Endodermal cell (in vitro differentiated cells): Measurements from ENCODE around the gene DACT3. TPM values are rescaled to one million over a fixed set of nuclear protein-coding genes. Genes with fewer than 3 reads are reported as not detected.

ENCODE experiments used
- DNase-seq: peaks from one replicate; pipeline ENCODE4 v3.0.0-alpha.2; 2017
- H3K27ac ChIP-seq: 2 replicates; pipeline ENCODE4 v1.5.1; 2013; ENCODE audit warnings: mild to moderate bottlenecking, low read depth, low read length, moderate library complexity
- H3K27me3 ChIP-seq: 2 replicates; pipeline ENCODE4 v1.6.1; 2013; ENCODE audit warnings: mild to moderate bottlenecking, low read length, moderate library complexity; ENCODE audit not compliant: insufficient read depth, control insufficient read depth, poor library complexity, severe bottlenecking
- H3K36me3 ChIP-seq: 2 replicates; pipeline ENCODE4 v1.7.0; 2013; ENCODE audit warnings: mild to moderate bottlenecking, low read length, moderate library complexity; ENCODE audit not compliant: control insufficient read depth, insufficient read depth
- H3K4me1 ChIP-seq: one replicate; pipeline ENCODE4 v1.7.0; 2013; ENCODE audit warnings: low read length; ENCODE audit not compliant: control insufficient read depth, insufficient read depth
- H3K4me3 ChIP-seq: 2 replicates; pipeline ENCODE4 v1.5.1; 2013; ENCODE audit warnings: mild to moderate bottlenecking, low read length, moderate library complexity
- H3K9ac ChIP-seq: 2 replicates; pipeline ENCODE4 v1.6.1; 2013; ENCODE audit warnings: mild to moderate bottlenecking, low read length, moderate library complexity; ENCODE audit not compliant: poor library complexity, severe bottlenecking; ENCODE audit errors: extremely low read depth
- H3K9me3 ChIP-seq: 2 replicates; pipeline ENCODE4 v1.6.1; 2013; ENCODE audit warnings: mild to moderate bottlenecking, low read length, moderate library complexity; ENCODE audit not compliant: control insufficient read depth
- H3K27ac Mint-ChIP-seq: 2 replicates; pipeline ENCODE4 v1.8.0; 2020; ENCODE audit warnings: mixed read lengths
- H3K27me3 Mint-ChIP-seq: 2 replicates; pipeline ENCODE4 v1.8.0; 2021; ENCODE audit warnings: mild to moderate bottlenecking, mixed read lengths; ENCODE audit not compliant: insufficient read depth
- H3K36me3 Mint-ChIP-seq: 2 replicates; pipeline ENCODE4 v1.8.0; 2020; ENCODE audit warnings: low read depth, mixed read lengths
- H3K4me1 Mint-ChIP-seq: 2 replicates; pipeline ENCODE4 v1.8.0; 2020; ENCODE audit warnings: mixed read lengths
- H3K4me3 Mint-ChIP-seq: 2 replicates; pipeline ENCODE4 v1.8.0; 2020; ENCODE audit warnings: mild to moderate bottlenecking, moderate library complexity, mixed read lengths
- H3K9me3 Mint-ChIP-seq: 2 replicates; pipeline ENCODE4 v1.8.0; 2020; ENCODE audit warnings: mild to moderate bottlenecking, mixed read lengths
- WGBS, 2 experiments: methylation state at CpG; one replicate each; pipeline versions ENCODE4 v1.1.5 to v1.1.7; 2013; ENCODE audit warnings: missing lambda C conversion rate in 2 of 2, mixed read lengths in 1 of 2; ENCODE audit not compliant: insufficient coverage in 1 of 2, insufficient read length in 1 of 2; 5-methylcytosine and 5-hydroxymethylcytosine counted together
- total RNA-seq, 2 donors: library from RNA; stranded (reverse); fragmentation: NEBNext Ultra II Directional in 1 of 2; extraction: Animal tissue kit (Norgen Biotek cat#: 25700) in 1 of 2; gene quantifications; 2 replicates in 1 of 2; 3 replicates in 1 of 2; pipeline ENCODE4 v1.2.1, GENCODE V29; 2021
- TF ChIP-seq, protein P1 (sequence below): fragments of 200-600 bp; sonication (generic); conservative IDR thresholded peaks from 2 replicates; pipeline ENCODE4 v1.5.0; 2021; ENCODE audit warnings: antibody characterized with exemption, mild to moderate bottlenecking

The DACT3 gene
- total RNA-seq, 2 donors from 2014 or later, result 0.15 to 0.70 TPM

DNA sequence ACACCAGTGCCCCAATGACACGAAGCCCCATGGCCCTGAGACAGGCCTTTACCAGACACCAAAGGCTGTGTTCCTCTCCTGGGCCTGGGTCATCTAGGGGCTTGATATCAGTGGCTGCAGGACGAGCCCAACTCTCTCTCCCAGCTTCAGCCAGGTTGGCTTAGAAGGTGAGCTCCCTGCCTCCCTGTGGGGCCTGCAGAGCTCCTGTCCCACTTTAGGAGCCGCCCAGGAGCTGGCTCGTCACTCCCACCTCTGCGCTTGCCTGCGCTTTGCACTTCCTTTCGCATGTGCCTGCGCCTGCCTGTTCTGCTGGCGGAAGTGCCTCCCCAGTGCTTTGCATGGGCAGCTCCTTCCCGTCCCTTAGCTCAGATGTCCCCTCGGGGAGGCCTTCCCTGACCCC, 55.0 kb downstream of the DACT3 start:
- WGBS, 2 experiments, result 93 to 97% methylated on average over 11 of the region's 11 CpGs
- peak; percentile 22 for DNase-seq
- H3K27me3 ChIP-seq, result no peaks in the 10 kb centered on the region
- H3K9me3 ChIP-seq, result no peaks in the 10 kb centered on the region
- H3K36me3 Mint-ChIP-seq, result peaks cover 52% of the 10 kb centered on the region
- H3K4me3 Mint-ChIP-seq, result no peak overlapping the region
- peaks cover 56% of the 10 kb centered on the region for H3K36me3 ChIP-seq
- H3K27ac Mint-ChIP-seq, result no peak overlapping the region
- peaks cover 12% of the 10 kb centered on the region for H3K4me1 ChIP-seq
- TF ChIP-seq, protein P1, sequence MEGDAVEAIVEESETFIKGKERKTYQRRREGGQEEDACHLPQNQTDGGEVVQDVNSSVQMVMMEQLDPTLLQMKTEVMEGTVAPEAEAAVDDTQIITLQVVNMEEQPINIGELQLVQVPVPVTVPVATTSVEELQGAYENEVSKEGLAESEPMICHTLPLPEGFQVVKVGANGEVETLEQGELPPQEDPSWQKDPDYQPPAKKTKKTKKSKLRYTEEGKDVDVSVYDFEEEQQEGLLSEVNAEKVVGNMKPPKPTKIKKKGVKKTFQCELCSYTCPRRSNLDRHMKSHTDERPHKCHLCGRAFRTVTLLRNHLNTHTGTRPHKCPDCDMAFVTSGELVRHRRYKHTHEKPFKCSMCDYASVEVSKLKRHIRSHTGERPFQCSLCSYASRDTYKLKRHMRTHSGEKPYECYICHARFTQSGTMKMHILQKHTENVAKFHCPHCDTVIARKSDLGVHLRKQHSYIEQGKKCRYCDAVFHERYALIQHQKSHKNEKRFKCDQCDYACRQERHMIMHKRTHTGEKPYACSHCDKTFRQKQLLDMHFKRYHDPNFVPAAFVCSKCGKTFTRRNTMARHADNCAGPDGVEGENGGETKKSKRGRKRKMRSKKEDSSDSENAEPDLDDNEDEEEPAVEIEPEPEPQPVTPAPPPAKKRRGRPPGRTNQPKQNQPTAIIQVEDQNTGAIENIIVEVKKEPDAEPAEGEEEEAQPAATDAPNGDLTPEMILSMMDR, result no peak
- H3K27ac ChIP-seq, result no peak overlapping the region
- no peak overlapping the region for H3K9ac ChIP-seq
- H3K4me3 ChIP-seq, result no peak overlapping the region
- H3K4me1 Mint-ChIP-seq, result peaks cover 19% of the 10 kb centered on the region
- H3K27me3 Mint-ChIP-seq, result no peaks in the 10 kb centered on the region
- no peaks in the 10 kb centered on the region for H3K9me3 Mint-ChIP-seq

DNA sequence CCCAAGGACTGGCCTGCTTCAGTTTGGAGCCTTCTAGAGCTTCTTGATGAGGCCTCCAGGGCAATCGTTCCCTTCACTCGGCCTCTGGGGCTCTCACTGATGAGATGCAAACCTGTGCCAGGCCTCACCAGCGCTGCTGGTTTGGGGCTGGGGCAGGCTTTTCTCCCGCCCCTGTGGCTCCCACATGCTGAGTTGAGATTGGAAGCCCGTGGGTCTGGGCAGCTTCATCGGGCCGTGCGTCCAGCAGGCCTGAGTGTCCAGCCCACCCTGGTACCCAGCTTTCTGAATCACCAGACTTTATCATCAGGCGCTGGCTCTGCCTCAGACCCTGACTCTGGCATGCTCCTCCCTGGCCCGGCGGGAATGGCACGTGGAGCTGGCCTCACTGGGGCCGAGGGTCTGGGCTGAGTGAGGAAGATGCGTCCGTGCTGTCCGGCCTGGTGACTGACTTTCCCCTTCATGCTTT, 55.6 kb downstream of the DACT3 start:
- 93 to 95% methylated on average over 11 to 16 of the region's 16 CpGs for WGBS, 2 experiments
- H3K4me3 Mint-ChIP-seq, result no peak overlapping the region
- Histone ChIP-seq H3K9ac (no peak overlapping the region), H3K27ac (no peak overlapping the region), H3K4me1 (peaks cover 12% of the 10 kb centered on the region), H3K4me3 (no peak overlapping the region), H3K27me3 (no peaks in the 10 kb centered on the region), H3K36me3 (peaks cover 56% of the 10 kb centered on the region), H3K9me3 (no peaks in the 10 kb centered on the region)
- no peaks in the 10 kb centered on the region for H3K27me3 Mint-ChIP-seq
- DNase-seq, result peak; percentile 30
- H3K4me1 Mint-ChIP-seq, result peaks cover 19% of the 10 kb centered on the region
- H3K27ac Mint-ChIP-seq, result no peak overlapping the region
- TF ChIP-seq, protein P1, result no peak
- peaks cover 48% of the 10 kb centered on the region for H3K36me3 Mint-ChIP-seq
- H3K9me3 Mint-ChIP-seq, result no peaks in the 10 kb centered on the region

DNA sequence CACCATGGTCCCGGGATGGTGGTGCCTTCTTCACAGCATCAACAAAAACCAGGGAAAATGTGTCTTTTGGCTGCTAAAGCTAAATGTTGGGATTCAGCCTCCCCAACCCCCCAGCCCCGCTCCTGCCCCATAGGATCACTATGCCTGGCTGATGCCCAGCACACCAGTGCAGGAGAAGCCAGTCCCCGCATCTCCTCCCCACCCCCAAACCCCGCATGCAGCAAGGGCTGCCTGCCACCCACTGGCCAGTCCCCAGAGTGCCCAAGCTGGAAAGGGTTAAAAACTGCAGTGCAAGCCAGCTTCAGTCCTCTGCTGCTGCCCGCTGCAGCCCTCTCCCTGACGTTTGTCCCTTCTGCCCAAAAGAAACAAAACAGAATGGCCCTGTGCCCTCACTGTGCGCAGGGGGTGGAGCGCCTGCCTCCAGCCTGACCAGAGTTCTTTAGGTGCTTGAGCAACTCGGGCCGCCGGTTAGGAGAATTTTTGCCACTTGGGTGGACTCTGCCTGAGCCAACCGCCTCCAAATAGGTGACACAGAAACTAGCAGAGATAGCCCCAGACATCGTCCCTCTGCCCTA, 56.1 kb downstream of the DACT3 start:
- Histone ChIP-seq H3K36me3 (peaks cover 56% of the 10 kb centered on the region), H3K9me3 (peaks cover 4% of the 10 kb centered on the region), H3K9ac (no peak overlapping the region), H3K4me3 (no peak overlapping the region), H3K4me1 (peaks cover 12% of the 10 kb centered on the region), H3K27me3 (no peaks in the 10 kb centered on the region), H3K27ac (no peak overlapping the region)
- H3K4me1 Mint-ChIP-seq, result peaks cover 19% of the 10 kb centered on the region
- no peaks in the 10 kb centered on the region for H3K27me3 Mint-ChIP-seq
- DNase-seq, result peak; percentile 41
- H3K4me3 Mint-ChIP-seq, result no peak overlapping the region
- peaks cover 45% of the 10 kb centered on the region for H3K36me3 Mint-ChIP-seq
- peaks cover under 1% of the 10 kb centered on the region for H3K9me3 Mint-ChIP-seq
- 89 to 94% methylated on average over 11 to 13 of the region's 13 CpGs for WGBS, 2 experiments
- H3K27ac Mint-ChIP-seq, result no peak overlapping the region
- TF ChIP-seq, protein P1, result no peak
